ENCODE results near the gene ENC1. TPM values are rescaled to one million over a fixed set of nuclear protein-coding genes. Genes with fewer than 3 reads are reported as not detected.

Gene ENC1
- total and polyA plus RNA-seq, 2 of the 8 experiments (the other 6 are each of a cell fraction or from before 2014, with no cell fraction given), result 5.5 to 13.2 TPM

GRCh38 chr5:74632947-74633356 is 7.6 kb downstream of the ENC1 start:
- ChIA-PET CTCF (ENCODE audit: partially characterized antibody) (interaction anchor here (1.0 to 2.6 kb wide), 6 partner anchors 9 to 238 kb away, joined by 3 to 6 read pairs (median 4); no protein-coding TSS in a partner anchor), POLR2A (ENCODE audit: partially characterized antibody) (interaction anchor here (0.9 to 1.6 kb wide), 2 partner anchors 8 to 9 kb away, joined by 3 to 4 read pairs; no protein-coding TSS in a partner anchor)
- peaks cover 0 to 13% of the 10 kb centered on the region in 2 experiments; a peak in 2 of 4 replicates for H3K79me2 ChIP-seq (ENCODE audit: control insufficient read depth in 1 of 2, insufficient read depth in 2 of 2, low read length in 2 of 2)
- no peak overlapping the region for H3K23ac ChIP-seq (ENCODE audit: insufficient read length)
- no peak overlapping the region for H4K5ac ChIP-seq (ENCODE audit: insufficient read length, low read depth, low read length)
- H3K36me3 ChIP-seq (ENCODE audit: control insufficient read depth in 2 of 4, insufficient read depth in 4 of 4, low read length in 3 of 4), result peaks cover 0 to 4% (median 2%) of the 10 kb centered on the region in 4 experiments; a peak in 1 of 8 replicates
- H3K27me3 ChIP-seq (replicated peaks in 1 of 4; ENCODE audit: control insufficient read depth in 3 of 4, extremely low read depth in 1 of 4, insufficient read depth in 3 of 4, low read length in 3 of 4), result peaks cover 0 to 2% (median 0%) of the 10 kb centered on the region in 4 experiments; a peak in 1 of 7 replicates
- peaks cover 2 to 17% (median 14%) of the 10 kb centered on the region in 4 experiments for H3K4me1 ChIP-seq (replicated peaks in 1 of 4; ENCODE audit: control insufficient read depth in 3 of 4, insufficient read depth in 4 of 4, low read length in 3 of 4)
- 89% methylated on average over 4 of the region's 4 CpGs; no CpG with 5 or more reads in 1 of the 2 experiments for WGBS, 2 experiments (ENCODE audit: extremely low coverage in 1 of 2, insufficient coverage in 1 of 2, insufficient read length in 1 of 2, insufficient replicate concordance in 2 of 2, low coverage in 1 of 2, low lambda C conversion rate in 2 of 2, missing lambda C conversion rate in 1 of 2)
- no peak overlapping the region for H3K9ac ChIP-seq (replicated peaks in 1 of 4; ENCODE audit: extremely low read depth in 1 of 4, low read depth in 3 of 4, low read length in 3 of 4)
- H3K18ac ChIP-seq (ENCODE audit: extremely low read depth, low read length), result no peak overlapping the region
- no peak for TF ChIP-seq CBX5 (IDR thresholded peaks at IDR 0.05; ENCODE audit: low read depth, low read length)
- no peak for TF ChIP-seq NANOG (IDR thresholded peaks at IDR 0.05; ENCODE audit: insufficient read depth, low read depth, low read length, poor library complexity, severe bottlenecking)
- TF ChIP-seq CEBPB (IDR thresholded peaks at IDR 0.05; ENCODE audit: low read depth, low read length), result no peak
- TF ChIP-seq SIN3A (conservative IDR thresholded peaks at IDR 0.05 in 1 of 2, IDR thresholded peaks at IDR 0.05 in 1 of 2; ENCODE audit: low read depth in 1 of 2, low read length in 2 of 2), result no peak
- no peak for TF ChIP-seq GABPA (IDR thresholded peaks at IDR 0.05; ENCODE audit: borderline replicate concordance, insufficient read depth, low read length)
- TF ChIP-seq NRF1 (IDR thresholded peaks at IDR 0.05; ENCODE audit: low read depth, low read length), result no peak
- no peak for TF ChIP-seq TEAD4 (IDR thresholded peaks at IDR 0.05; ENCODE audit: low read depth, low read length)
- no peak for TF ChIP-seq SP2 (IDR thresholded peaks at IDR 0.05; ENCODE audit: low read length)
- no peak for TF ChIP-seq BACH1 (IDR thresholded peaks at IDR 0.05; ENCODE audit: low read length)
- no peak for TF ChIP-seq RFX5 (IDR thresholded peaks at IDR 0.05; ENCODE audit: borderline replicate concordance, low read depth, low read length)
- H3K23me2 ChIP-seq (ENCODE audit: low read depth, low read length), result peaks cover 1% of the 10 kb centered on the region; the same call in 1 of the 2 replicates
- no peak overlapping the region for H3K4me3 ChIP-seq (ENCODE audit: extremely low read depth in 1 of 4, insufficient read depth in 2 of 4, low read depth in 3 of 4, low read length in 4 of 4)
- no peak overlapping the region for H3K56ac ChIP-seq (replicated peaks; ENCODE audit: insufficient read length, low read depth, low read length)
- H3K14ac ChIP-seq (ENCODE audit: insufficient read length), result no peak overlapping the region
- H3K27ac ChIP-seq (ENCODE audit: low read depth, low read length), result no peak overlapping the region
- no peak overlapping the region for H2AK5ac ChIP-seq (ENCODE audit: low read depth, low read length)
- H3K4ac ChIP-seq (replicated peaks; ENCODE audit: insufficient read length, low read depth, low read length), result no peak overlapping the region
- no peak overlapping the region for H2BK5ac ChIP-seq (ENCODE audit: low read depth, low read length)
- no peak overlapping the region for H2BK120ac ChIP-seq (replicated peaks; ENCODE audit: low read depth, low read length)
- no peak overlapping the region for H4K91ac ChIP-seq (replicated peaks; ENCODE audit: insufficient read length, low read length)
- no peak overlapping the region for H2BK15ac ChIP-seq (ENCODE audit: low read length)
- H4K20me1 ChIP-seq (replicated peaks in 1 of 2; ENCODE audit: control insufficient read depth in 1 of 2, insufficient read depth in 2 of 2, low read length in 2 of 2), result peaks cover 3 to 9% of the 10 kb centered on the region in 2 experiments
- FAIRE-seq (no peak), DNase-seq (ENCODE audit: low read depth in 1 of 2, low spot score in 2 of 2) (no peak)
- H2AFZ ChIP-seq (ENCODE audit: low read length), result no peak overlapping the region
- H3K4me2 ChIP-seq (ENCODE audit: insufficient read depth in 1 of 2, low read depth in 2 of 2, low read length in 2 of 2), result no peak overlapping the region
- no peak overlapping the region for H2BK12ac ChIP-seq (ENCODE audit: low read depth, low read length)
- no peaks in the 10 kb centered on the region for H3K79me1 ChIP-seq (ENCODE audit: low read depth, low read length)
- H3K9me3 ChIP-seq (ENCODE audit: insufficient read depth in 2 of 2, low read depth in 1 of 2, low read length in 1 of 2), result no peaks in the 10 kb centered on the region
- H4K8ac ChIP-seq (ENCODE audit: extremely low read depth, insufficient read depth, low read length), result no peak overlapping the region
- H2BK20ac ChIP-seq (ENCODE audit: low read length), result no peak overlapping the region
